Measurements from ENCODE around the gene SRC.

GRCh38 chr20:37422791-37423286, 76.9 kb downstream of the SRC start:
- TF ChIP-seq CTCF (IDR thresholded peaks at IDR 0.05) (no peak), POLR2A (IDR thresholded peaks at IDR 0.05) (no peak), EP300 (IDR thresholded peaks at IDR 0.05) (no peak)

Measured in suprapubic skin (tissue), 3 donors.